Omental fat pad (tissue), 4 donors: Measurements from ENCODE around the gene DNAH11. TPM values are rescaled to one million over a fixed set of nuclear protein-coding genes. Genes with fewer than 3 reads are reported as not detected.

Experiments used
- ATAC-seq: fragments of 150-250 bp; one replicate; pipeline ENCODE4 v1.9.1; 2016; ENCODE audit warnings: mild to moderate bottlenecking, moderate library complexity; ENCODE audit not compliant: low FRiP score
- DNase-seq: peaks from one replicate; pipeline ENCODE4 v3.0.0-alpha.2; 2019; ENCODE audit warnings: low spot score
- total RNA-seq, 4 donors: library from RNA; depleted of rRNA; stranded (reverse); fragments of >200 nt; gene quantifications; one replicate each; pipeline ENCODE4 v1.1.0, GENCODE V29; 2016
- TF ChIP-seq, protein P1 (sequence below), 3 donors: fragments of 450-650 bp; IDR thresholded peaks; one replicate each; pipeline ENCODE4 v1.5.1; 2016 to 2017; ENCODE audit warnings: antibody characterized with exemption in 3 of 3, mild to moderate bottlenecking in 3 of 3, moderate library complexity in 2 of 3

Gene DNAH11
- total RNA-seq, 4 donors from 2014 or later = 0.32 to 0.88 (median 0.49) TPM

DNA sequence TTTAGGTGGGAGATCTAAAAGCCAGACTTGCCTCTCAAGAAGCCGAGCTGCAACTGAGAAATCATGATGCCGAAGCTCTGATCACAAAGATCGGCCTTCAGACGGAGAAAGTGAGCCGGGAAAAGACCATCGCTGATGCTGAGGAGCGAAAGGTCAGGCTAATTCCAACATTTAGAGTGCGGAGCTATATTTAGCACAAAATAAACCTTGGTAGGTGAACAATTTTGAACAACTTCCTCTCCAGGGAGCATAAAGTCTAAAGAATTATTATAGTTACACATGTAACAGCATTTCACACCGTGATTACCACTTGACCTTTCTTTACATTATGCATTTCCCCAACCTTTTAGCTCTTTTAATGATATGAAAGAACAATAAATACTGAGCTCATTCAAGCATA, 236.1 kb downstream of the DNAH11 start:
- ATAC-seq = no peak
- TF ChIP-seq, protein P1, sequence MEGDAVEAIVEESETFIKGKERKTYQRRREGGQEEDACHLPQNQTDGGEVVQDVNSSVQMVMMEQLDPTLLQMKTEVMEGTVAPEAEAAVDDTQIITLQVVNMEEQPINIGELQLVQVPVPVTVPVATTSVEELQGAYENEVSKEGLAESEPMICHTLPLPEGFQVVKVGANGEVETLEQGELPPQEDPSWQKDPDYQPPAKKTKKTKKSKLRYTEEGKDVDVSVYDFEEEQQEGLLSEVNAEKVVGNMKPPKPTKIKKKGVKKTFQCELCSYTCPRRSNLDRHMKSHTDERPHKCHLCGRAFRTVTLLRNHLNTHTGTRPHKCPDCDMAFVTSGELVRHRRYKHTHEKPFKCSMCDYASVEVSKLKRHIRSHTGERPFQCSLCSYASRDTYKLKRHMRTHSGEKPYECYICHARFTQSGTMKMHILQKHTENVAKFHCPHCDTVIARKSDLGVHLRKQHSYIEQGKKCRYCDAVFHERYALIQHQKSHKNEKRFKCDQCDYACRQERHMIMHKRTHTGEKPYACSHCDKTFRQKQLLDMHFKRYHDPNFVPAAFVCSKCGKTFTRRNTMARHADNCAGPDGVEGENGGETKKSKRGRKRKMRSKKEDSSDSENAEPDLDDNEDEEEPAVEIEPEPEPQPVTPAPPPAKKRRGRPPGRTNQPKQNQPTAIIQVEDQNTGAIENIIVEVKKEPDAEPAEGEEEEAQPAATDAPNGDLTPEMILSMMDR (IDR thresholded peaks at IDR 0.05) = no peak

DNA sequence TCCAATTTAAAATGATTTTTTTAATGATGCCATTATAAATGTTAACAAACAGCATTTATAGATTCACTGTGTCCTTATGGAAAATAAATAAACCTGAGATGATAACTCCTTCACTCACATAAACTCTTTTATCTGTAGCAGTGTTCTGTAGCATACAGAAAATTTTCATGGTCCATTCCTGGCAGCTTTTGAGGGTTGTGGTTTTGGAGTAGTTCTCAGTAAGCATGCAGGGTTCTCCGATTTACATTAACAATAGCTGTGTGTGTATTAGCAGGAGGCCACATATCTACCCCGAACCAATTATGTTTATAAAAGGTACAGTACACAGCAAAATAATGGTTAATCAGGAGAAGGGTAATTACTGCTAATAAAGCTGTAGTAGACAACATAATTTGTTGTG, 240.2 kb downstream of the DNAH11 start:
- TF ChIP-seq, protein P1 (IDR thresholded peaks at IDR 0.05) = no peak
- ATAC-seq (no peak), DNase-seq (no peak)

More for the DNA sequence above, 236.1 kb downstream of the DNAH11 start:
- no peak for DNase-seq

DNA sequence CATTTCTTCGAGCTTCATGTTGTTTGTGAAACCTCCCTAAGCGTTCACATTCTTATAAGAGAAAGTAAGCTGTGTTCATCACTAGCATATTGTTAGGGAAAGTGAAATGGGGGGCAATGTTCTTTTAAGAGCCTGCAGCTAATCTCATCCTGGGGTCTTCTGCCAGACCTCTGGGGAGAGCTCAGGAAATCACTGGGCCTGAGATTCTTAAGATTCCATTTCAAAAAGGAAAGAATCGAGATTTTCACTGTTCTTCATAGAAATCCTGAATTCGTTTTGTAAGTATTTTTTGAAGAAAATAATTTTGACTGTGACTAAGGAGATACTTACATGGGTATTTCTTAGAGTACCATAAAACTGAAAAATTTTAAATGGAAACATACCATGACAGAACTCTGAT, 242.2 kb downstream of the DNAH11 start:
- DNase-seq (no peak), ATAC-seq (no peak)
- TF ChIP-seq, protein P1 (IDR thresholded peaks at IDR 0.05) = no peak

DNA sequence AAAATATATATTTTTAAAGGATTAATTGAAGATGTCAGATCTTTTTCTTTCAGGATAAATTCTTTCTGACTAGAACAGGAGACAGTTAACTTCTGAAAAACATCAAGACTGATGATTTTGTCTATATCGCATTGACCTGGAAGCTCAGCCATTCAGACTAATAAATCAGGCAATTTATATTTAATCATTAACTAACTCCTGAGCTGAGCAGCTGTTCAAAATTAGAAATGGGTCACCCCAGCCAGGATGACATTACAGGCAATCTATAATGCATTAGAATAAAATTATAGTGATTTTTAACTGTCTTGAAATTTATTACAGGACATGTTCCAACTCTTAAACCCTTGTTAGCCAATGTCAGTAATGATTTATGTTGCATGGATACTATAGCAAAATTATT, 263.0 kb downstream of the DNAH11 start:
- ATAC-seq (no peak), DNase-seq (no peak)
- TF ChIP-seq, protein P1 (IDR thresholded peaks at IDR 0.05) = no peak

DNA sequence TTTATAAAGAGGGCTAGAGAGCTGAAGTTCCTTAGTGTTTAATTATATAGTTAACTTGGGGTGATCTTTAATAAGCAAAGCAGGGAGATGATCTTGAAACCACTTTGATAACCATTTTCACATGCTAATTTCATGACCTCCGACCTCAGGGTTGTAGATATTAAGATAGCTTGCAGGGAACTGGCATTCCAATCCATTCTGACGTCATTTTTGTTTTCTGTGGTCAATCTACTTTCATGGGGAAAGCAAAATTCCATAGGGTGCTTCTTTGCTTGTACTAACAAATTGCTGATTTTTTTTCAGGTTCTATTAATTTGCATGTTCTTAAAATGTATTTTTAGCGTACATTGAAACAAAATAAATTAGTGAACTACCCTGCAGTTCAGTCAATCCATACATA, 263.5 kb downstream of the DNAH11 start:
- TF ChIP-seq, protein P1 (IDR thresholded peaks at IDR 0.05) = no peak
- ATAC-seq (no peak), DNase-seq (no peak)

DNA sequence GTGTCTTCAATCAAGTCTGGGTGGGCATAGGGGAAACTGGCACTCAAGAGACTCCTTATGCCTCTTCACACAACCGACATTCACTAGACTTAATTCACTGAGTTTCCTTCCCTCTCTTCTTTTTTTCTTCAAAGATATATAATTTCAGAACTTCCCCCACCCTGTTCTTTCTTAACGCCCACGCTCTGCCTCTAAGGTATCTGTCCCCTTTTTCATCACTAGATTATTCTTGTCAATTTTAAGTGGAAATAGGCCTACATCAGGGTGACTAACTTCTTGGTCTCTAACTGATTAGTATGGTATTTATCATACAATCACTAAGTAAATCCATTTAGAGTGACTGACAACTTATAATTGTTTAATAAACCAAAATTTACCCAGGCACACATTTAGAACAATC, 276.2 kb downstream of the DNAH11 start:
- TF ChIP-seq, protein P1 (IDR thresholded peaks at IDR 0.05) = no peak
- ATAC-seq (no peak), DNase-seq (no peak)

DNA sequence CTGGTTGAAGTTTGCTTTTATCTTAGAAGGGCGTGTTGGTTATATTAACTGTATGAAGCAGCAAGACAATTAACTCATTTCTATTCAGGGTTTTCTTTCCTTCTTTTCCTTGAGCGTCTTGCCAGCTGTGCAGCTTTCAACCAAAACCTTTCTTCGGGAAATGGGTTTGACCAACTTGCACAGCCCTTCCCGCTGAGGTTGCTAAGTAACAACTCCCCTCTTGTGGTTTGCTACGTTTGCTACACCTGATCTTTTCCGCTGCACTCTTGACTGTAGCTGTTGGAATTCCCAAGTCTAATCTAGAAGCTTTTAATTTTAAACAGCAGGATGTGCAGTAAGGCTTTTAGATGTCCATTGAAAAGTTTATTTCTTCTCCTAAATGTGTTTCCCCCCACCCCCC, 286.0 kb downstream of the DNAH11 start:
- TF ChIP-seq, protein P1 (IDR thresholded peaks at IDR 0.05) = no peak
- DNase-seq = no peak
- ATAC-seq = no peak
